ENCODE data around the gene GATM. TPM values are rescaled to one million over a fixed set of nuclear protein-coding genes. Genes with fewer than 3 reads are reported as not detected.

Gene GATM
- total RNA-seq, 1 experiment from 2014 or later: 10.7 TPM

- Histone ChIP-seq H3K9me3 (ENCODE audit: control insufficient read depth, low read depth, low read length) (no peaks in the 10 kb centered on the region), H3K14ac (ENCODE audit: insufficient read depth, low read length) (no peak overlapping the region), H3K27ac (ENCODE audit: insufficient read length, low read depth, low read length) (no peak overlapping the region), H2BK120ac (ENCODE audit: low read depth, low read length, poor library complexity, severe bottlenecking) (no peak overlapping the region), H3K23ac (ENCODE audit: insufficient read length, low read depth, low read length) (no peak overlapping the region), H2BK15ac (ENCODE audit: low read depth, low read length) (no peak overlapping the region), H3K4ac (ENCODE audit: low read depth, low read length) (no peak overlapping the region), H4K8ac (replicated peaks; ENCODE audit: insufficient read length, low read depth, low read length) (no peak overlapping the region), H4K91ac (ENCODE audit: insufficient read length, low read depth, low read length) (no peak overlapping the region), H2BK20ac (ENCODE audit: low read depth, low read length, poor library complexity, severe bottlenecking) (no peak overlapping the region), H3K4me1 (ENCODE audit: insufficient read depth, low read length) (no peaks in the 10 kb centered on the region), H2BK12ac (ENCODE audit: insufficient read length, low read depth, low read length) (no peak overlapping the region), H2BK5ac (ENCODE audit: insufficient read length, low read length) (no peak overlapping the region), H3K79me2 (ENCODE audit: insufficient read depth, low read length) (no peaks in the 10 kb centered on the region; the same call in 1 of the 2 replicates), H2AFZ (ENCODE audit: low read length) (no peak overlapping the region), H3K79me1 (ENCODE audit: insufficient read depth, low read depth, low read length, poor library complexity, severe bottlenecking) (no peaks in the 10 kb centered on the region), H3T11ph (ENCODE audit: low read length) (no peak overlapping the region), H4K20me1 (ENCODE audit: control insufficient read depth, insufficient read depth, insufficient read length) (no peaks in the 10 kb centered on the region), H2AK5ac (ENCODE audit: insufficient read length, low read length) (no peak overlapping the region), H3K4me2 (ENCODE audit: insufficient read depth, insufficient read length, low read length) (no peak overlapping the region), H3K56ac (ENCODE audit: insufficient read length, low read depth, low read length) (no peak overlapping the region), H3K18ac (ENCODE audit: insufficient read length, low read depth, low read length) (no peak overlapping the region), H3K27me3 (ENCODE audit: insufficient read depth, low read length) (no peaks in the 10 kb centered on the region), H4K5ac (ENCODE audit: insufficient read length, low read depth, low read length) (no peak overlapping the region), H3K23me2 (ENCODE audit: insufficient read length, low read depth, low read length, poor library complexity, severe bottlenecking) (no peaks in the 10 kb centered on the region), H3K9ac (ENCODE audit: extremely low read depth, insufficient read length, low read length) (no peak overlapping the region)
- DNase-seq: no peak
- TF ChIP-seq CTCF (conservative IDR thresholded peaks at IDR 0.05): no peak
- no peaks in the 10 kb centered on the region for H3K36me3 Mint-ChIP-seq (ENCODE audit: insufficient read depth in 1 of 3, low read depth in 3 of 3)
- no peak overlapping the region for H3K27ac Mint-ChIP-seq
- no peak overlapping the region for H3K4me3 Mint-ChIP-seq
- H3K4me1 Mint-ChIP-seq: peaks cover 0 to 2% of the 10 kb centered on the region in 2 experiments; a peak in 2 of 4 replicates
- H3K9me3 Mint-ChIP-seq: no peaks in the 10 kb centered on the region
- H3K27me3 Mint-ChIP-seq (ENCODE audit: low read depth): peaks cover 74% of the 10 kb centered on the region
- no CpG with 5 or more reads among the region's 1 CpG for WGBS (ENCODE audit: extremely low coverage, insufficient read length, low lambda C conversion rate)
Measured at GRCh38 chr15:45385590-45385989, 7.2 kb upstream of the GATM start.

Measured in H9 (cell line).